ENCODE data around the gene MVD. TPM values are rescaled to one million over a fixed set of nuclear protein-coding genes. Genes with fewer than 3 reads are reported as not detected.

MVD gene
- total and polyA plus RNA-seq, 2 of the 13 experiments (the other 11 are each of a cell fraction or from before 2014, with no cell fraction given), result 28.1 to 187 TPM

- TF ChIP-seq ZNF572 (CRISPR knock-in tag; IDR thresholded peaks at IDR 0.05), result no peak
- TF ChIP-seq ZBTB7A (CRISPR knock-in tag; IDR thresholded peaks at IDR 0.05), result peak; percentile 15; the same call in 1 of the 2 replicates
- TF ChIP-seq ZNF225 (CRISPR knock-in tag; IDR thresholded peaks at IDR 0.05), result no peak
- peak; percentile 27; the same call in 1 of the 2 replicates for TF ChIP-seq ZNF296 (CRISPR knock-in tag; conservative IDR thresholded peaks at IDR 0.05)
- 0 out of 2 replicates have a peak, but pooled peaks have one; percentile 8 for TF ChIP-seq ZNF839 (CRISPR knock-in tag; IDR thresholded peaks at IDR 0.05; ENCODE audit: borderline replicate concordance)
Measured at GRCh38 chr16:88662222-88662842, 559 bp downstream of the MVD start (continued).

GRCh38 chr16:88661468-88661867 is 1.4 kb downstream of the MVD start:
- Histone ChIP-seq H3K27ac (ENCODE audit: extremely low read length, insufficient read depth, low read length) (no peak overlapping the region), H3K4me1 (ENCODE audit: insufficient read depth, low read length) (peaks cover 44% of the 10 kb centered on the region), H3K4me2 (ENCODE audit: low read depth, low read length) (peak overlapping the region; percentile 82), H3K4me3 (replicated peaks in 1 of 3; ENCODE audit: insufficient read depth in 1 of 3, low read depth in 2 of 3, low read length in 3 of 3) (peak overlapping the region in 2 of 3 experiments; percentile 81 to 91; a peak in 4 of 6 replicates), H2AFZ (ENCODE audit: low read length) (no peak overlapping the region), H3K27me3 (ENCODE audit: control insufficient read depth in 1 of 2, insufficient read depth in 2 of 2, low read length in 2 of 2) (no peaks in the 10 kb centered on the region), H3K9me3 (ENCODE audit: low read length) (no peaks in the 10 kb centered on the region), H3K79me2 (ENCODE audit: insufficient read depth, low read length) (peaks cover 83% of the 10 kb centered on the region), H4K20me1 (ENCODE audit: insufficient read depth, low read length) (peaks cover 41% of the 10 kb centered on the region), H3K36me3 (replicated peaks in 1 of 2; ENCODE audit: control insufficient read depth in 1 of 2, insufficient read depth in 2 of 2, low read length in 2 of 2) (peaks cover 7 to 34% of the 10 kb centered on the region in 2 experiments), H3K9ac (ENCODE audit: insufficient read depth, low read depth, low read length) (peak overlapping the region; percentile 57; the same call in 1 of the 2 replicates)
- TF ChIP-seq ZNF3 (CRISPR knock-in tag; IDR thresholded peaks at IDR 0.05), result no peak
- TF ChIP-seq ZBTB38 (CRISPR knock-in tag; IDR thresholded peaks at IDR 0.05), result peak; percentile 63
- TF ChIP-seq HNF1B (CRISPR knock-in tag; IDR thresholded peaks at IDR 0.05), result 0 out of 2 replicates have a peak, but pooled peaks have one; percentile 18
- no peak for TF ChIP-seq IKZF5 (CRISPR knock-in tag; IDR thresholded peaks at IDR 0.05)
- no peak for TF ChIP-seq NFRKB (IDR thresholded peaks at IDR 0.05)
- no peak for TF ChIP-seq GRHL1 (CRISPR knock-in tag; conservative IDR thresholded peaks at IDR 0.05)
- intact Hi-C loops (cut with micrococcal nuclease; ENCODE audit: unreplicated experiment), result no loop called here
- CTCF ChIA-PET (ENCODE audit: low intra/inter-chr PET ratio, low total read pairs), result no interaction called here
- DNase-seq (ENCODE audit: low spot score) (no peak), FAIRE-seq (no peak), ATAC-seq (no peak)
- in situ Hi-C loops (cut with HindIII; ENCODE audit: extremely low pct_ligation_motif_present, low pct_unique_long_range_greater_than_20kb), result no loop called here
- POLR2A ChIA-PET, result interaction anchor here (0.9 kb wide), 1 partner anchor 11 kb away, joined by 3 read pairs; the partner anchor contains the start of gene CYBA
- WGBS (ENCODE audit: low lambda C conversion rate), result 70% methylated on average over 10 of the region's 10 CpGs
- no TSS peak for BruUV-seq (replicated peaks)

All from HepG2 (cell line).